ENCODE results near the gene RUNDC1. TPM values are rescaled to one million over a fixed set of nuclear protein-coding genes. Genes with fewer than 3 reads are reported as not detected.

The RUNDC1 gene
- total and polyA plus RNA-seq, 2 of the 8 experiments (the other 6 are each of a cell fraction or from before 2014, with no cell fraction given) = 7.9 to 11.9 TPM

- TF ChIP-seq ATF3 (IDR thresholded peaks at IDR 0.05; ENCODE audit: insufficient read depth, low read depth, low read length) (no peak), HDAC6 (IDR thresholded peaks at IDR 0.05; ENCODE audit: low read depth, low read length) (no peak), CHD2 (IDR thresholded peaks at IDR 0.05; ENCODE audit: low read length) (no peak), GTF2F1 (IDR thresholded peaks at IDR 0.05; ENCODE audit: borderline replicate concordance, low read depth, low read length) (no peak), RBBP5 (IDR thresholded peaks at IDR 0.05; ENCODE audit: borderline replicate concordance, low read depth, low read length) (no peak)
These were observed 33.8 kb downstream of the RUNDC1 start (continued) for GRCh38 chr17:43014020-43014648.
